Measurements from ENCODE around the gene TSEN34. TPM values are rescaled to one million over a fixed set of nuclear protein-coding genes. Genes with fewer than 3 reads are reported as not detected.
"Not testable (repeated sequence)": the region's sequence is repeated elsewhere in the genome, so short reads cannot be mapped to it uniquely, and the experiment has no call there.

The TSEN34 gene
- total RNA-seq, 1 experiment from 2014 or later: 27.3 TPM

GRCh38 chr19:54160182-54160811, 30.8 kb upstream of the TSEN34 start:
- no peak for DNase-seq (ENCODE audit: extremely low read depth, low read depth)

DNA sequence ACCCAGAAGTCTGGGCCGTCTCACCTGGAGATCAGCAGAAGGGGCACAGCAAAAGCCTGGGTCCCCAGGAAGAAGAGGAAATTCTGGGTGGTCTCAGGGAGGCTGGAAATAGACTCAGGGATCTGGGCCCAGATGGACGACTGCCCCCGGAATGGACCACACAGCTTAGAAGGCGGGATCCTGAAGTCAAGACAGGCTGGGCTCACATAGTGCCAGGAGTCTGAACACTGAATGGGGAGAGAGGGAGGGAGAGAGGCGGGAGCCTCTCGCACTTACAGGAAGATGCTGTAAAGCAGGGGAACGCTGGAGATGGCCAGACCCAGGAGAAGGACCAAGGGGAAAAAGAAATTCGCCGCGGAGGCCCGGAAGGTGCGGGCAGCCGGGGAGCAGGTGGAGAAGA, 30.3 kb upstream of the TSEN34 start:
- DNase-seq (ENCODE audit: extremely low read depth, low read depth): no peak

GRCh38 chr19:54162241-54162805, 28.8 kb upstream of the TSEN34 start:
- peak; percentile 65 for DNase-seq (ENCODE audit: extremely low read depth, low read depth)

DNA sequence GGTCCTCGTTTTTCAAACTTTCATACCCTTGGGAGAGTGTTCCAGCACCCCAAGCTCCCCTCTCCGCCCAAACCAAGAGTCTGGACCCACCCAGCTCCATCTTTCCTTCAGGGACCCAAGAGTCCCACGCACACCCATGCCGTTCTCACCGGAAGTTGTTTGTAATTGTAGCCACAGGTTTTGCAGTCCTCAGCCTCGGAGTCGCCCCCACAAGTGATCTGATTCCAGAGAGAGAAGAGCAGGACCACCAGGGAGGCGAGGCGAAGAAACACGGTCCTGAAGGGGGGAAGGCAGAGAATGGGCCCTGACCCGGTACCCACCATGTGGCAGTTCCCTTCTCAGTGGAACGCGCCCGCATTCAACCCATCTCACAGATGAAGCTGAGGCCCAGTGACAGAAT, 28.2 kb upstream of the TSEN34 start:
- DNase-seq (ENCODE audit: extremely low read depth, low read depth): no peak

DNA sequence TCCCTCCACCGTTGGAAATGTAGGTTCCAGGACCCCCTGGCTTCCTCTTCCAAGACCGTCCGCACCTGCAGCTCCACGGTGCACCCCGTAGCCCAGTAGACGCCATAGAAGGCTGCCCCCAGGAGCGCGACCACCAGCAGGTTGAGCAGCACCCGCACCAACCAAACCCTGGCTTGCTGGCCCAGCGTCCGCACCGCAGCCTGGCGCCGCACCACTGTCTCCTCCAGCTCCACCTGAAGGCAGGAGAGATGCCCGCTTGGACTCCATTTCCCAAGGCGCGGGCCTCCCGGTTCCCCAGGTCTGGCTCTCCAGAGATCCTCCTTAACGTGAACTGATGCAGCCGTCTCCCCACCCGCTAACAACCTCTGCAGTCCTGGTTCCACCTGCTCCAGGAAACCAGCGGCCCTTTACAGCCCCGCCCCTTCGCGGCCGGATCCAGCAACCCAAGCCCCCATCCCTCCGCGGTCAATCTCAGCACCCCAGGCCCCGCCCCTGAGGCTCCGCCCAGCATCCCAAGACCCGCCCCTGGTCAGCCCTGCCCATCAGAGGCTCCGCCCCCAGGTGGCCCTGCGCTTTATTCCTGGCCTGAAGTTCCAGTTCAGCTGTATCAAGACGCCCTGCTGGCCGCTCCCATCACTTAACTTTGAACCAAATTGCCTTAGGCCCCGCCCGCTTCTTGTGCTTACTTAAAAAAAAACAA, 26.6 kb upstream of the TSEN34 start:
- no peak for DNase-seq (ENCODE audit: extremely low read depth, low read depth)

- no peak for DNase-seq (ENCODE audit: extremely low read depth, low read depth)
These were observed 25.9 kb upstream of the TSEN34 start for GRCh38 chr19:54165222-54165621.

GRCh38 chr19:54168174-54168917, 22.8 kb upstream of the TSEN34 start:
- DNase-seq (ENCODE audit: extremely low read depth, low read depth): peak; percentile 75

DNA sequence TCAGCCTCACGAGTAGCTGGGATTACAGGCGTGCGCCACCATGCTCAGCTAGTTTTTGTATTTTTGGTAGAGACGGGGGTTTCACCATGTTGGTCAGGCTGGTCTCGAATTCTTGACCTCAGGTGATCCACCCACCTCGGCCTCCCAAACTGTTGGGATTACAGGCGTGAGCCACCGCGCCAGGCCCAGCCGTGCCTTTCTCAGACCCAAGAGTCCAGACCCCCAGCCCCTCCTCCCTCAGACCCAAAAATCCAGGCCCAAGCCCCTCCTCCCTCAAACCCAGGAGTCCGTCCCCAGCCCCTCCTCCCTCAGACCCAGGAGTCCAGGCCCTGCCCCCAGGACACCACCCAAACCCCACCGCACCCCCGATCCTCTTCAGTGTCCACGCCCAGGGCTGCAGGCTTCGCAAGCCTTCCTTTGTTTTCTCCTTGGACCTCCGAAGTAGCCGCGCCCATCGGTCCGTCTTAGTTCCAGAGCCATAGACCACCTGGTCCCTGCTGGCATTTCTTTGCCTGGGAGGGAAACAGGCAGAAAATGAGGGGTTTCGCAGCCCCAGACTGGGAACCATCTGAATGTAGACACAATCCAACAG, 21.9 kb upstream of the TSEN34 start:
- DNase-seq (ENCODE audit: extremely low read depth, low read depth): no peak

GRCh38 chr19:54171736-54172431, 19.2 kb upstream of the TSEN34 start:
- DNase-seq (ENCODE audit: extremely low read depth, low read depth): not testable (repeated sequence)

DNA sequence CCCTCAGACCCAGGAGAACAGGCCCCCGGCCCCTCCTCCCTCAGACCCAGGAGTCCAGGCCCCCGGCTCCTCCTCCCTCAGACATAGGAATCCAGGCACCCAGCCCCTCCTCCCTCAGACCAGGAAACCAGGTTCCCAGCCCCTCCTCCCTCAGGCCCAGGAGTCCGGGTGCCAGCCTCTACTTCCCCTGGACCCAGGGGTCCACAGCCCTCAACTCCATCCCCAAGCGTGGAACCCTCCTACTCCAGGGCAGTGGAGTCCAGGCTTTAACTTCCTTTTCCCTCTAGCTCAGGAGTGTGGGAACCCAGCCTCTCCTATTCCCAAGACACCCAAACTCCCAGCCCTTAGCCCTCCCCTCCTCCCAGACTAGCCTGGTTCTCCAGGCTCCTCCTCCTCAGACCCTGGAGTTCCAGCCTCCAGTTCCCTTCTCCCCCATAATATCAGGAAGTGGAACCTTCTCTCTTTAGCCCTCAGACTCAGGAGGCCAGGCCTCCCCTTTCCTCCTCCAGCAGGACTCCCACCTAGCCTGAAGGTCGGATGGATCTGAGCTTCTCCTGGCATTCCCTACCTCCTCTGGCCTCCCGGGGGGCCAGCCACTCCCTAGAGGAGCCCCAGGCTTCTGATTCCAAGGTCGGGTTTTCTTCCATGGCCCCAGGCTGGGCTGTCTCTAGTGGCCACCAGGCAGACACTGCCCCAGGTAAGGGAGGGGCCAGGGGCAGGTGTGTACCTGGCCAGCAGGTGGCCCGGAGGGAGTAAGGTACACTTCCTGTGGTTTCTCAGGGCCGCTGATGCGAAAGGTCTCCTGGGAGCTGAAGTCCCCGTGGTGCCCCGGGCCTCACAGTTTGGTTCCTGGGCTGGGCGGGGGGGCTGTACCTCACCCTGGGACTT, 18.4 kb upstream of the TSEN34 start, which contains the start of gene TMC4:
Gene TMC4, minus strand, starts transcription at position 690 of the 888 bp plus-strand sequence. Its CDS starts 43 bp downstream, at position 647.
- no peak for DNase-seq (ENCODE audit: extremely low read depth, low read depth)

DNA sequence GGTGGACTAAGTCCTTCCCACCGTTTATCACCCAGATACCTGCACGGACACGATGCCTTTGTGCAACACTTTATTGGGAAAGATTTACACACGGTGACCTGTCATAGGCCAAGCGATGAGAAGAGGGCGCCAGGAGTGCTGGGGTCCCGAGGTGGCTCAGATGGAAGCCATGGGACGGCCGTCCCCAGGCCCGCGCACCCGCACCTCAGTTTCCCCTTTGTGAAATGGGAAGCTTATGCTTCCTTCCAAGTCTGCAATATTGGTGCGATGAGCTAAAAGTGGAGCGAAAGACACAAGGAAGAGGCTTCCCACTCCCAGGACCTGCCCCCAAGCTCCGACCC, 17.8 kb upstream of the TSEN34 start:
- DNase-seq (ENCODE audit: extremely low read depth, low read depth): no peak

- DNase-seq (ENCODE audit: extremely low read depth, low read depth): no peak
These were observed 16.9 kb upstream of the TSEN34 start for GRCh38 chr19:54173951-54174834.

GRCh38 chr19:54178581-54179261, 12.4 kb upstream of the TSEN34 start:
- no peak for DNase-seq (ENCODE audit: extremely low read depth, low read depth)

DNA sequence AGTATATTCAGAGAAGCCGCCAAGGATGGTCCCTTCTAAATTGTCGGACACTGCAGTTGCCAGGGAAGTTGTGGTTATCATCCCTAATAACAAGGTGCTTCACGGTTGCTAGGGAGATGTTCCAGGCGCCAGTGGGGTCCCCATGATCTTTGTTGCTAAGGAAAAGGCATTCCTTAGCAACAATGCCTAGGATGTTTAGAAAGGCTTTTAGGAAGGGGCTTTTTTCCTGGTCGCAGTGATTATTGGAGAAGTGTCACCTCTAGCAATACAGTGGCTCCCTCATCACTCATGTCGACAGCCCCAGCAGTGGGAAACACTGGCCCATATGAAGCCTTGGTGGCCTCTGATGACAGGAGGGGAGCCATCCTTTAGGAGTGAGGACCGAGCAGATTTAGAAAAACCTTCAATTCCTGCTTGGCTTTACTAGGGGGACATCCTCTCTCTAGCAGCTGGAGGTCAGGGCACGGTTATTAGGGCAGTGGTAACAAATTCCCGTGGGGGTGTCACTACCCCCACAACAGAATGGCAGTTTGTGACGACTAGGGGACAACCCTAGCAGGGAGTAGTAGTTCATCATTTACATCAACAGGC, 11.8 kb upstream of the TSEN34 start:
- DNase-seq (ENCODE audit: extremely low read depth, low read depth): no peak

- no peak for DNase-seq (ENCODE audit: extremely low read depth, low read depth)
These were observed 11.1 kb upstream of the TSEN34 start for GRCh38 chr19:54179921-54180461.

GRCh38 chr19:54180691-54181091, 10.4 kb upstream of the TSEN34 start:
- DNase-seq (ENCODE audit: extremely low read depth, low read depth): no peak

DNA sequence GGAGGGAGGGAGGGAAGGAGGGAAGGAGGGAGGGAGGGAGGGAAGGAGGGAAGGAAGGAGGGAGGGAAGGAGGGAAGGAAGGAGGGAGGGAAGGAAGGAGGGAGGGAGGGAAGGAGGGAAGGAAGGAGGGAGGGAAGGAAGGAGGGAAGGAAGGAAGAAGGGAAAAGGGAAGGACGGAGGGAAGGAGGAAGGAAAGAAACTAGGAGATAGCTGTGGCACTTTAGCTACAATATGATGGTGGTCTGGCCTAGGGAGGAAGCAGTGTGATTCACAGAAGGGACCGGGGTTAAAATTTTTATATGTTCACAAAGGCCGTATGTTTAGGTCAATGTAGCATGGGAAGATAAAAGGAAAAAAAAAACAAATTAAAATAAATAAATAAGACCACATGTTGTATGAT, 9.2 kb upstream of the TSEN34 start:
- not testable (repeated sequence) for DNase-seq (ENCODE audit: extremely low read depth, low read depth)

All from NCI-H460 (cell line).